Hypothalamus (tissue), 51 donors: ENCODE data around the gene FBXW5.
A peak's percentile ranks its signal among the peaks of the same experiment; 100 is the strongest.

Experiments used
- DNase-seq, 51 donors: peaks; one replicate each; lab custom pipeline; 2025; lab: John Stamatoyannopoulos, UW

FBXW5 gene

GRCh38 chr9:136944519-136945332 lies at the start of gene FBXW5, which contains the start of gene C8G:
Gene FBXW5 (minus strand): TSS chr9:136944738. CDS start chr9:136944083, 655 bp downstream.
Gene C8G (plus strand): TSS chr9:136945243. CDS start chr9:136945321, 78 bp downstream.
- peak; percentile 30 to 98 (median 88) for DNase-seq

GRCh38 chr9:136992819-136993369 lies 48.4 kb upstream of the FBXW5 start:
- DNase-seq, result no peak

DNA sequence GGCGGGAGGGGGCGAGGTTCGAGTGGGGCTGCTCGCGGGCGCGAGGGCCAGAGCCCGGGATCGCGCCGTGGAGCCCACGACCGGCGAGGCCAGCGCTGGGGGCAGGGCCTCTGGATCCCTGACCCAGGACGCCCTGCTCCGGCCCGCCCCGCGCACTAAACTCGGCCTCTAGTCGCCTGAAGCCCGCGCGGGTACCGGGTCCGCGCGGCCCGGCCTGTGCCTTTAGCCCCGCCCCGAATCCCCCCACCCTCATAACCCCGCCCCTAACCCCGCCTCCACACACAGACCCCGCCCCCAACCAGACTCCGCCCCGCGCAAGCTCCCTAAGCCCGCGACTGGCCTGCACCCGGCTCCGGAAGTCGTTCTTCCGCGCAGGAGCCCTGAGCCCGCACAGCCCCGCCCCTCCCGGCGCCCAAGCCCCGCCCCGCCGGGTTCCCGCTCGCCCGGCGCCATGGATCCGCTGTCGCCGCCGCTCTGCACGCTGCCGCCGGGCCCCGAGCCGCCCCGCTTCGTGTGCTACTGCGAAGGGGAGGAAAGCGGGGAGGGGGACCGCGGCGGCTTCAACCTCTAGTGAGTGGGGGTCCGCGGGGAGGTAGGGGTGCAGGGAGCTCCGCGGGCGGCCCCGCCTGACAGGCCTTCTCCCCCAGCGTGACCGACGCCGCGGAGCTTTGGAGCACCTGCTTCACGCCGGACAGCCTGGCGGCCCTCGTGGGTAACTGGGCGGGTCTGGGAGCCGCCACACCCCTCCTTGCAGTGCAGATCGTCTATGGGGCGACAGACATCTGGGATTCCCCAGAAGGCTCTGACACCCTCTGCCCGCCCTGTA lies 47.7 kb upstream of the FBXW5 start, which contains the start of gene PAXX:
Gene PAXX, plus strand, starts transcription at position 430 of the 826 bp plus-strand sequence. Its CDS starts 22 bp downstream, at position 452.
- peak; percentile 25 to 96 (median 85) for DNase-seq

GRCh38 chr9:136990242-136990911 lies 45.8 kb upstream of the FBXW5 start:
- no peak for DNase-seq

DNA sequence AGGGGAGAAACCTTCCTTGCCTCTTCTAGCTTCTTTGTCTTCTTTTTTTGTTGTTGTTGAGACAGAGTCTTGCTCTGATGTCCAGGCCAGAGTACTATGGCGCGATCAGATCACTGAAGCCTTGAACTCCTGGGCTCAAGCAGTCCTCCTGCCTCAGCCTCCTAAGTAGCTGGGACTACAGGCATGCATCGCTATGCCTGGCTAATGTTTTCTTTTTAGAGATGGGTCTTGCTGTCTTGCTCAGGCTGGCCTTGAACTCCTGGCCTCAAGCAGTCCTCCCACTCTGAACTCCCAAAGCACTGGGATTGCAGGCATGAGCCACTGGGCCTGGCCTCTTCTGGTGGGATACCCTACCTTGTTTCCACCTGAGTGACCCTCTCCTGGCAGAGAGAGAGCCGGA lies 44.3 kb upstream of the FBXW5 start:
- DNase-seq, result no peak

GRCh38 chr9:136985853-136986252 lies 41.3 kb upstream of the FBXW5 start:
- DNase-seq, result no peak

GRCh38 chr9:136985027-136985602 lies 40.6 kb upstream of the FBXW5 start:
- peak in 7 of 51 donors; percentile 27 to 67 (median 37) for DNase-seq

DNA sequence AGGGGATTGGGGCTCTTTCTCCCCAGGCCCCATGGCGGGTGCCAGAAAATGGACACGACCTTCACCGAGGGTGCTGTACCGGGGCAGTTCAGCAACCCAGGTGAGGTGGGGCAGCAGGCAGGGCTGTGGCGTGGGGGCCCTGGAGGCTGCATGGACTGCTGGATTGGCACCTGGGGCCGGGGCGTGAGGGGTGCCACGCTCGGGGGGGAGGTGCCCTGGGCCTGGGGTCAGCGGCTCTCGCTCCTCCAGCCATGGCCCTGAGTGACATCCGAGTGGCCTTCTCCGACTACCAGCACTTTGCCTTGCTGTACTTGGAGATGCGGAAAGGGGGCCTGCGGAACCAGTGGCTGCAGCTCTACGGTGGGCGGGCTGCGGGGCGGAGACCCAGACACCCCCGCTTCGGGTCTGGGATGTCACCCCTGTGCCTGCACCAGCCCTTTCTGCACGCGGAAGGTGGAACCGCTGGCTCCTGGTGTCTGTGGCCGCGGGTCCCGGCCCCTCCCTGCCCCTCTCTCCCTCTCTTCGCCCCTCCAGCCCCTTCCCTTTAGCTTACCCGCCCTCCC lies 40.0 kb upstream of the FBXW5 start:
- DNase-seq, result peak in 3 of 51 donors; percentile 30 to 63 (median 59)

DNA sequence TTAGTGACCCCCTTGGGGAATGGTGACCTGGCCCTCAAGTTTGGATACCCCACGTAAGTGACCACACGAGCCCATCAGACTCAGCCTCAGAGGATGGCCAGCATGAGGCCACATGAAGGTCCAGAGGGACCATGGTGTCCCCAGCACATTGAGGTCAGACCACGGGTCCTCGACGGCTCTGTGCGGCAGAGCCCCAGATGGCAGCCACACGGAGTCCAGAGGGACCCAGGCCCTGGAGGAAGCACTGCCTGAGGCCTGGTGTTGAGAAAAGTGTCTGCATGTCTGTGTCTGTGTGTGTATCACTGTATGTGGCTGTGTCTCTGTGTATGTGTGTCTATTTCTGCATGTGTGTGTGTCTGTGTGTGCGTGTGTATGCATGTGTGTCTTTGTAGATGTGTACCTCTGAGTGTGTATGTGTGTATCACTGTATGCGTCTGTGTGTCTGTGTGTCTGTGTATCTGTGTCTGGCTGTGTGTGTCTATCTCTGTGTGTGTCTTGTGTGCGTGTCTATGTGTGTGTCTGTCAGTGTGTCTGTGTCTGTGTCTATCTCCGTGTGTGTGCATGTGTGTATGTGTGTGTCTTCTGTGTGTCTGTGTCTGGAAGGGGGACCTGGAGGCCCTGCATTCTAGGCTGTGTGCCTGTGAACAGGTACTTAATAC lies 39.2 kb upstream of the FBXW5 start:
- peak in 5 of 51 donors; percentile 42 to 74 (median 46) for DNase-seq

DNA sequence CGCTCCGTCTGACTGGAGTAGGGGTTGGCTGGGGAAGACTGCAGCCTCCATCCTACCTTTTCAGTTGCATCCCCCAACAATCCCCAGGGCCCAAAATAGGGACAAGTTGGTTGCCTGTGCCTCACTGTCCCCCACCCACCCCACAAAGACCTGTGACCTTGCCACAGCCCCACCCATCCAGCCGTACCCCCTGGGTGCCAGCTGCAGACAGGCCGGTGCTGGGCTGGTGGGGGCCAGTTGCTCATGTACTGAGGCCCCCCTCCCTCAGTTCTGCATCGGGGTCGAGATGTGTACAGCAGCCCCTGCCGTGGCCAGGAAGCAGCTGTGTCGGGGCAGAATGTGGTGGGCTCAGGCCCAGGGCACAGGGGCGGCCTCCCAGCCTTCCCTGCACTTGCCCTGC lies 38.6 kb upstream of the FBXW5 start:
- peak in 17 of 51 donors; percentile 50 to 80 (median 72) for DNase-seq

- peak in 44 of 51 donors; percentile 49 to 92 (median 76) for DNase-seq
Measured at GRCh38 chr9:136982232-136983051, 37.9 kb upstream of the FBXW5 start, which contains the start of gene LCNL1. Gene LCNL1 (plus strand): TSS chr9:136982993. CDS start chr9:136983587, 594 bp downstream.

DNA sequence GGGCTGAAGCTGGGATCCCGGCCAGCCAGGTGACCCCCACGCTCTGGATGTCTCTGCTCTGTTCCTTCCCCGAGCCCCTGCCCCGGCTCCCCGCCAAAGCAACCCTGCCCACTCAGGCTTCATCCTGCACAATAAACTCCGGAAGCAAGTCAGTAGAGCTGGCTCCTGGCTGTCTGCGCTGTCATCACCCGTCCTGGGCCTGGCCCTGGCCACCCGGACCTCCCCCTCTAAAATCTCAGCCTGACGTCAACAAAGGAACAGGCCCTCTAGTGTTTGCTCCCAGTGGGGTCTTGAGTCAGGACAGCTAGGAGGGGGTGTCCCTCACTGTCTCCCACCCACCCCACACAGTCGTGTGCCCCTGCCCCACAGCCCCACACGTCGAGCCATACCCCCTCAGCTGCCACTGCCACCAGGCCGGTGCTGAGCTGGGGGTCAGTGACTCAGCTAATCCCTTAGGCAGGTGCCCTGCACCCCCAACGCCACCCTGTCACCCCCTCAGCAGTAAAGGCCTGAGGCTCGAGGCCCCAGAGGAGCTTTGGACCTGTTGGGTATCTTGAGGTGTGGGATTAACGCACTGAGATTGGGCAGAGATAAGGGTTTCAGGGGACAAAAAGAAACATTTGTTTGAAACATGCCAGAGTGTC lies 37.2 kb upstream of the FBXW5 start:
- DNase-seq, result peak in 39 of 51 donors; percentile 27 to 93 (median 72)

DNA sequence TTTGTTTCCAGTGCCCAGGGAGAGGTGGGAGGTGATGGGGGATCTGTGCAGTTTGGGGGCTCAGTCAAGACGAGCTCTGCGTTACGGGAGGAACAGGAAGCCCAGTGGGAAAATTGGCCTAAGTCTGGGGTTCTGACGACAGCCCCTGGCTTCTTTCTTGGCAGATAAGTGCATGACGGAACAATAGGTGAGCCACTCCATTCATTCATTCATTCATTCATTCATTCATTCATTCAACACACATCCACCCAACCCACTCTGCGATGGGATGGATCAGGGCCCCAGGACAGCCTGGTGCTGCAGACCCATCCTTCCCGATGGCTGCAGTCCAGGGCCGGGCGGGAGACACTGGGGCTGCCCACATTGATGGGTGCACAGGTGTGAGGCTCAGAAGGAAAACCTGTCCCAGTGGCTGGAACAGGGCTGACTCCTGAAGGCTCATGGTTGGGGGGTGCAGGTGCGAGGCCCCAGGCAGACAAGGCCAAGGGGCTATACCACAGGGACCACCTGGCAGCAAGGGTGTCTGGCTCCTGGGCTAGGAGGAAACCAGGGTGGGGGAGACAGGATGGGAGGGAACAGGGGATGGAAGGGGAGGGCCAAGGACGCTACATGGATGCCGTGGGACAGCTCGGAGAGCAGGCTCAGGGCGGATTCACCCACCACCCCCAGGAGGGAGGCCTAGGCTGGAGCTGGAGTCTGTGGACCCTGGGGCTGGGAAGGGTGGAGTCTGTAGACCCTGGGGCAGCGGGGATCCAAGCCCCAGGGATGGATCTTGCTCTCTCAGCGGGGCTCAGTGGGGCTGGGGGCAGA lies 36.3 kb upstream of the FBXW5 start:
- DNase-seq, result peak in 10 of 51 donors; percentile 26 to 81 (median 58)

GRCh38 chr9:136979769-136980587 lies 35.4 kb upstream of the FBXW5 start:
- peak in 6 of 51 donors; percentile 17 to 58 (median 36) for DNase-seq

- peak in 4 of 51 donors; percentile 42 to 71 (median 58) for DNase-seq
Measured at GRCh38 chr9:136978865-136979544, 34.5 kb upstream of the FBXW5 start.
